C4-2B (cell line): ENCODE results near the gene KCNQ4.

Experiments used
- ZFX ChIP-seq: fragments of 450-650 bp; IDR thresholded peaks from 2 replicates; pipeline ENCODE4 v1.6.1; 2017
- TF ChIP-seq, protein P1 (sequence below): fragments of 450-650 bp; conservative IDR thresholded peaks from 2 replicates; pipeline ENCODE4 v1.5.1; 2017; ENCODE audit warnings: mild to moderate bottlenecking

DNA sequence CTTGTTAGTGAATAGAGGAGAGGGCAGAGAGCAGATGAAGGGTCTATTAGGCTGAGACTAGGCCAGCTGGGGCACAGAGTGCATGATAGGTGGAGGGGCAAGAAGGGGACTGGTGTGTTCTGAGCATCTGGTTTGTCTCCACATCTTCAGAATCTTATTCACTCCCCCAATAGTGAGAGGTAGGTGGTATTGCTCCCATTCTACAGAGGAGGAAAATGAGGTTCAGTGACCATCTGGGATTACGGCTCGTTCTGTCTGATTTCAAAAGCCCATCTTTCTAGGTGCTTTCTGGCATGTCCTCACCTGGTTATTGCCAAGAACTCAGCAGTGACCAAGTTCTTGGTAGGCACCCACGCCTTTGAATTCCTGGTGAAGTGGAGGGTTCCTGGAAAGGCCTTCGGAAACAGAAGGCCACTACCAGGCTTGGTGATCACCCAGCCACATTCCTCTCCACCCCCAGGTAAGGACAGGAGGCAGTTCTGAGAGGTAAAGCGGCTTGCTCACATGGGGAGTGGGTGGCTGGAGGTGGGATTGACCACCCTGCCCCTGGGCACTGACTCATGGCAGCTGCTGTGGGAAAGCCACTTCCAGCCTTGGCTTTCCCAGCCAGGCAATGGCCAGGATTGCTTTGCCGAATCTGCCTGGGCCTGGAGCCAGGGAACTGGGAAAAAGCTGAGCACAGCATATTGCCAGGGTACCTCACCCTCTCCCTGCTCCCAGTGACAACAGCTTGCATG lies 97.4 kb downstream of the KCNQ4 start:
- TF ChIP-seq, protein P1, sequence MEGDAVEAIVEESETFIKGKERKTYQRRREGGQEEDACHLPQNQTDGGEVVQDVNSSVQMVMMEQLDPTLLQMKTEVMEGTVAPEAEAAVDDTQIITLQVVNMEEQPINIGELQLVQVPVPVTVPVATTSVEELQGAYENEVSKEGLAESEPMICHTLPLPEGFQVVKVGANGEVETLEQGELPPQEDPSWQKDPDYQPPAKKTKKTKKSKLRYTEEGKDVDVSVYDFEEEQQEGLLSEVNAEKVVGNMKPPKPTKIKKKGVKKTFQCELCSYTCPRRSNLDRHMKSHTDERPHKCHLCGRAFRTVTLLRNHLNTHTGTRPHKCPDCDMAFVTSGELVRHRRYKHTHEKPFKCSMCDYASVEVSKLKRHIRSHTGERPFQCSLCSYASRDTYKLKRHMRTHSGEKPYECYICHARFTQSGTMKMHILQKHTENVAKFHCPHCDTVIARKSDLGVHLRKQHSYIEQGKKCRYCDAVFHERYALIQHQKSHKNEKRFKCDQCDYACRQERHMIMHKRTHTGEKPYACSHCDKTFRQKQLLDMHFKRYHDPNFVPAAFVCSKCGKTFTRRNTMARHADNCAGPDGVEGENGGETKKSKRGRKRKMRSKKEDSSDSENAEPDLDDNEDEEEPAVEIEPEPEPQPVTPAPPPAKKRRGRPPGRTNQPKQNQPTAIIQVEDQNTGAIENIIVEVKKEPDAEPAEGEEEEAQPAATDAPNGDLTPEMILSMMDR, result no peak
- no peak for TF ChIP-seq ZFX
